HG02943 (cell line): ENCODE measurements around the gene ATP13A3.

Experiments
- ATAC-seq: cut with Tn5 transposase; IDR thresholded peaks from one replicate; pipeline ENCODE4 v1.9.1; 2021; ENCODE audit warnings: mild to moderate bottlenecking, low read depth, moderate library complexity; ENCODE audit not compliant: unreplicated experiment

ATP13A3 gene

GRCh38 chr3:194376241-194376560 is 110.6 kb downstream of the ATP13A3 start:
- no peak for ATAC-seq

- ATAC-seq = no peak
These were observed 111.1 kb downstream of the ATP13A3 start for GRCh38 chr3:194375473-194376240.

- ATAC-seq = no peak
These were observed 111.9 kb downstream of the ATP13A3 start for GRCh38 chr3:194374935-194375334.

GRCh38 chr3:194373899-194374298 is 112.9 kb downstream of the ATP13A3 start:
- no peak for ATAC-seq

- no peak for ATAC-seq
These were observed 113.8 kb downstream of the ATP13A3 start for GRCh38 chr3:194373028-194373427.

GRCh38 chr3:194370753-194371152 is 116.0 kb downstream of the ATP13A3 start:
- ATAC-seq = no peak

GRCh38 chr3:194369522-194370279 is 117.1 kb downstream of the ATP13A3 start, which contains the start of gene LRRC15:
TSS of gene LRRC15 (minus strand) at chr3:194369743. CDS start at chr3:194361043, 8,700 bp downstream.
- ATAC-seq = no peak

GRCh38 chr3:194368918-194369317 is 117.9 kb downstream of the ATP13A3 start:
- ATAC-seq = no peak

- ATAC-seq = no peak
These were observed 118.6 kb downstream of the ATP13A3 start for GRCh38 chr3:194367992-194368841.

GRCh38 chr3:194365978-194366490 is 120.8 kb downstream of the ATP13A3 start:
- no peak for ATAC-seq

GRCh38 chr3:194365526-194365925 is 121.3 kb downstream of the ATP13A3 start:
- no peak for ATAC-seq

- ATAC-seq = no peak
These were observed 122.0 kb downstream of the ATP13A3 start for GRCh38 chr3:194364652-194365434.

GRCh38 chr3:194364314-194364651 is 122.5 kb downstream of the ATP13A3 start:
- ATAC-seq = no peak

- ATAC-seq = no peak
These were observed 126.2 kb downstream of the ATP13A3 start for GRCh38 chr3:194360568-194360967.

GRCh38 chr3:194357681-194358080 is 129.1 kb downstream of the ATP13A3 start:
- ATAC-seq = no peak

GRCh38 chr3:194355379-194355778 is 131.4 kb downstream of the ATP13A3 start:
- ATAC-seq = no peak

- ATAC-seq = no peak
These were observed 132.5 kb downstream of the ATP13A3 start for GRCh38 chr3:194354315-194354714.
